H9 (cell line): Measurements from ENCODE around the gene MX2. TPM values are rescaled to one million over a fixed set of nuclear protein-coding genes. Genes with fewer than 3 reads are reported as not detected.

Experiments used
- DNase-seq: peaks from one replicate; pipeline ENCODE4 v3.0.0-alpha.2; 2017
- H2AFZ ChIP-seq: one replicate; pipeline ENCODE4 v1.6.1; 2013; ENCODE audit warnings: mild to moderate bottlenecking, low read length, control low read depth, moderate library complexity
- H2AK5ac ChIP-seq: 2 replicates; pipeline ENCODE4 v1.6.1; 2013; ENCODE audit warnings: low read length, control low read depth, mixed read lengths; ENCODE audit not compliant: insufficient read length
- H2BK120ac ChIP-seq: one replicate; pipeline ENCODE4 v1.6.1; 2013; ENCODE audit warnings: low read depth, mild to moderate bottlenecking, low read length, control low read depth, inconsistent platforms; ENCODE audit not compliant: poor library complexity, severe bottlenecking
- H2BK12ac ChIP-seq: 2 replicates; pipeline ENCODE4 v1.6.1; 2013; ENCODE audit warnings: low read length, control low read depth, mixed read lengths, low read depth; ENCODE audit not compliant: insufficient read length
- H2BK15ac ChIP-seq: 2 replicates; pipeline ENCODE4 v1.6.1; 2013; ENCODE audit warnings: low read depth, low read length, control low read depth
- H2BK20ac ChIP-seq: one replicate; pipeline ENCODE4 v1.6.1; 2013; ENCODE audit warnings: low read depth, mild to moderate bottlenecking, low read length, control low read depth, inconsistent platforms; ENCODE audit not compliant: poor library complexity, severe bottlenecking
- H2BK5ac ChIP-seq: 2 replicates; pipeline ENCODE4 v1.6.1; 2013; ENCODE audit warnings: low read length, control low read depth, mixed read lengths; ENCODE audit not compliant: insufficient read length
- H3K14ac ChIP-seq: 2 replicates; pipeline ENCODE4 v1.6.1; 2013; ENCODE audit warnings: low read length, control low read depth; ENCODE audit not compliant: insufficient read depth
- H3K18ac ChIP-seq: 2 replicates; pipeline ENCODE4 v1.6.1; 2013; ENCODE audit warnings: low read depth, mild to moderate bottlenecking, mixed read lengths, low read length, control low read depth; ENCODE audit not compliant: insufficient read length
- H3K23ac ChIP-seq: 2 replicates; pipeline ENCODE4 v1.6.1; 2013; ENCODE audit warnings: low read length, control low read depth, mixed read lengths, low read depth; ENCODE audit not compliant: insufficient read length
- H3K23me2 ChIP-seq: 2 replicates; pipeline ENCODE4 v1.6.1; 2013; ENCODE audit warnings: low read depth, mild to moderate bottlenecking, mixed read lengths, low read length, control low read depth; ENCODE audit not compliant: insufficient read length, poor library complexity, severe bottlenecking
- H3K27ac ChIP-seq: 2 replicates; pipeline ENCODE4 v1.5.1; 2013; ENCODE audit warnings: low read length, control low read depth, mixed read lengths, low read depth; ENCODE audit not compliant: insufficient read length
- H3K27me3 ChIP-seq: 2 replicates; pipeline ENCODE4 v1.6.1; 2013; ENCODE audit warnings: low read length, control low read depth, inconsistent platforms; ENCODE audit not compliant: insufficient read depth
- H3K4ac ChIP-seq: 2 replicates; pipeline ENCODE4 v1.6.1; 2013; ENCODE audit warnings: low read depth, mild to moderate bottlenecking, control low read depth, inconsistent platforms, low read length, moderate library complexity
- H3K4me1 ChIP-seq: 2 replicates; pipeline ENCODE4 v1.6.1; 2013; ENCODE audit warnings: low read length, control low read depth, inconsistent platforms; ENCODE audit not compliant: insufficient read depth
- H3K4me2 ChIP-seq: 2 replicates; pipeline ENCODE4 v1.6.1; 2013; ENCODE audit warnings: low read length, control low read depth, mixed read lengths; ENCODE audit not compliant: insufficient read length, insufficient read depth
- H3K56ac ChIP-seq: 2 replicates; pipeline ENCODE4 v1.6.1; 2013; ENCODE audit warnings: low read depth, mild to moderate bottlenecking, mixed read lengths, low read length, control low read depth; ENCODE audit not compliant: insufficient read length
- H3K79me1 ChIP-seq: 2 replicates; pipeline ENCODE4 v1.6.1; 2013; ENCODE audit warnings: low read depth, mild to moderate bottlenecking, moderate library complexity, low read length, control low read depth, inconsistent platforms; ENCODE audit not compliant: insufficient read depth, poor library complexity, severe bottlenecking
- H3K79me2 ChIP-seq: 2 replicates; pipeline ENCODE4 v1.6.1; 2013; ENCODE audit warnings: low read length, control low read depth, inconsistent platforms; ENCODE audit not compliant: insufficient read depth
- H3K9ac ChIP-seq: 2 replicates; pipeline ENCODE4 v1.6.1; 2013; ENCODE audit warnings: low read length, control low read depth, mixed read lengths; ENCODE audit not compliant: insufficient read length; ENCODE audit errors: extremely low read depth
- H3K9me3 ChIP-seq: one replicate; pipeline ENCODE4 v1.6.1; 2013; ENCODE audit warnings: low read depth, low read length, inconsistent platforms; ENCODE audit not compliant: control insufficient read depth
- H3T11ph ChIP-seq: one replicate; pipeline ENCODE4 v1.6.1; 2013; ENCODE audit warnings: mild to moderate bottlenecking, low read length, control low read depth, inconsistent platforms
- H4K20me1 ChIP-seq: one replicate; pipeline ENCODE4 v1.6.1; 2013; ENCODE audit not compliant: control insufficient read depth, insufficient read length, insufficient read depth
- H4K5ac ChIP-seq: 2 replicates; pipeline ENCODE4 v1.6.1; 2013; ENCODE audit warnings: low read depth, mild to moderate bottlenecking, mixed read lengths, low read length, control low read depth; ENCODE audit not compliant: insufficient read length
- H4K8ac ChIP-seq: replicated peaks from 2 replicates; pipeline ENCODE4 v1.6.1; 2013; ENCODE audit warnings: low read length, control low read depth, mixed read lengths, low read depth; ENCODE audit not compliant: insufficient read length
- H4K91ac ChIP-seq: 2 replicates; pipeline ENCODE4 v1.6.1; 2013; ENCODE audit warnings: low read depth, mild to moderate bottlenecking, moderate library complexity, mixed read lengths, low read length, control low read depth; ENCODE audit not compliant: insufficient read length
- H3K27ac Mint-ChIP-seq, 3 experiments: 2 replicates in 2 of 3; 3 replicates in 1 of 3; pipeline ENCODE4 v1.8.0; 2020 to 2021; ENCODE audit warnings: mixed read lengths in 3 of 3, mild to moderate bottlenecking in 1 of 3, moderate library complexity in 1 of 3
- H3K27me3 Mint-ChIP-seq: 2 replicates; pipeline ENCODE4 v1.8.0; 2021; ENCODE audit warnings: low read depth, mild to moderate bottlenecking, moderate library complexity, mixed read lengths
- H3K36me3 Mint-ChIP-seq, 3 experiments: 2 replicates in 2 of 3; 3 replicates in 1 of 3; pipeline ENCODE4 v1.8.0; 2020 to 2021; ENCODE audit warnings: low read depth in 3 of 3, mixed read lengths in 3 of 3; ENCODE audit not compliant: insufficient read depth in 1 of 3
- H3K4me1 Mint-ChIP-seq, 2 experiments: 2 replicates each; pipeline ENCODE4 v1.8.0; 2020; ENCODE audit warnings: mixed read lengths in 2 of 2
- H3K4me3 Mint-ChIP-seq, 2 experiments: 2 replicates in 1 of 2; 3 replicates in 1 of 2; pipeline ENCODE4 v1.8.0; 2020 to 2021; ENCODE audit warnings: mild to moderate bottlenecking in 2 of 2, mixed read lengths in 2 of 2, moderate library complexity in 1 of 2
- H3K9me3 Mint-ChIP-seq, 2 experiments: 2 replicates in 1 of 2; 3 replicates in 1 of 2; pipeline ENCODE4 v1.8.0; 2020; ENCODE audit warnings: mild to moderate bottlenecking in 2 of 2, mixed read lengths in 2 of 2, moderate library complexity in 1 of 2
- CTCF ChIP-seq: fragments of 200-600 bp; sonication (generic); conservative IDR thresholded peaks from 3 replicates; pipeline ENCODE4 v1.8.0; 2021; ENCODE audit warnings: antibody characterized with exemption, mild to moderate bottlenecking
- WGBS: extraction: QIAGEN DNeasy Blood & Tissue Kit; methylation state at CpG from one replicate; pipeline ENCODE4 v1.1.7; 2013; ENCODE audit warnings: missing lambda C conversion rate, low lambda C conversion rate, mixed read lengths; ENCODE audit not compliant: insufficient read length; ENCODE audit errors: extremely low coverage; 5-methylcytosine and 5-hydroxymethylcytosine counted together
- total RNA-seq: library from RNA; stranded (reverse); gene quantifications from 2 replicates; pipeline ENCODE4 v1.2.1, GENCODE V29; 2021

The MX2 gene
- total RNA-seq, 1 experiment from 2014 or later = 1.8 TPM

DNA sequence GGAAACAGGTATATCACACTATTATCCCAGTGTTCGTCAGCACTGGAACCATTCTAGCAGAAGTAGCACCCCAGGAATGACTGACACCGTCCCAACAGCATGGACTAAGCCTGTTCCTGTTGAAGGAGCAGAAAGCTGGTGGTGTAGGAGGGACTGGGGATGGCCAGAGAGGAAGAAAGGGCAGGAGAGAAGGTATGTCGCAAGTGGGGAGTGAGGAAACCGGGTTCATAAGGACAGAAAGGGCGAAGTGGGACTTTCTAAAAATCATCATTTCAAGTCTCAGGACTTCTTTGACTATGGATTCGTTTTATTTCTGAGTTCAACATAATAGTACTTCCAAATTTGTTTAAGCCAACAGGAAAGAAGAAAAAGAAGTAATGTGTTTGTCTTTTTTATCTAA lies 44.5 kb downstream of the MX2 start:
- Mint-ChIP-seq H3K9me3 (peaks cover 0 to 1% of the 10 kb centered on the region in 2 experiments; a peak in 1 of 5 replicates), H3K4me1 (peaks cover 10% of the 10 kb centered on the region in 2 experiments), H3K36me3 (peaks cover 0 to 7% (median 0%) of the 10 kb centered on the region in 3 experiments; a peak in 1 of 7 replicates), H3K27me3 (peaks cover 5% of the 10 kb centered on the region), H3K4me3 (no peak overlapping the region), H3K27ac (no peak overlapping the region; a peak in 1 of 7 replicates)
- no peaks in the 10 kb centered on the region for H3K79me1 ChIP-seq
- H2AK5ac ChIP-seq = no peak overlapping the region
- H3K9me3 ChIP-seq = no peaks in the 10 kb centered on the region
- no peak overlapping the region for H2AFZ ChIP-seq
- H2BK5ac ChIP-seq = no peak overlapping the region
- H2BK120ac ChIP-seq = no peak overlapping the region
- no peak overlapping the region for H4K91ac ChIP-seq
- no peaks in the 10 kb centered on the region for H3K23me2 ChIP-seq
- no peak overlapping the region for H3K4me2 ChIP-seq
- TF ChIP-seq CTCF = no peak
- no peaks in the 10 kb centered on the region for H3K79me2 ChIP-seq
- H3K27ac ChIP-seq = no peak overlapping the region
- H4K8ac ChIP-seq = no peak overlapping the region
- no peak overlapping the region for H3T11ph ChIP-seq
- no peaks in the 10 kb centered on the region for H3K27me3 ChIP-seq
- no CpG with 5 or more reads among the region's 6 CpGs for WGBS
- H3K18ac ChIP-seq = no peak overlapping the region
- H3K23ac ChIP-seq = no peak overlapping the region
- H3K4ac ChIP-seq = no peak overlapping the region
- H3K9ac ChIP-seq = no peak overlapping the region
- H2BK12ac ChIP-seq = no peak overlapping the region
- no peaks in the 10 kb centered on the region for H3K4me1 ChIP-seq
- H4K20me1 ChIP-seq = no peaks in the 10 kb centered on the region
- H4K5ac ChIP-seq = no peak overlapping the region
- no peak overlapping the region for H3K56ac ChIP-seq
- no peak overlapping the region for H2BK20ac ChIP-seq
- no peak overlapping the region; the same call in 1 of the 2 replicates for H3K14ac ChIP-seq
- H2BK15ac ChIP-seq = no peak overlapping the region
- peak; percentile 3 for DNase-seq
